Peyer's patch (tissue), 4 donors: ENCODE measurements around the gene GPLD1.

Experiments
- POLR2A ChIP-seq, 2 donors: fragments of 450-650 bp; IDR thresholded peaks; one replicate each; pipeline ENCODE4 v1.5.1; 2017; ENCODE audit warnings: antibody characterized with exemption in 2 of 2, mild to moderate bottlenecking in 2 of 2, moderate library complexity in 2 of 2
- TF ChIP-seq, protein P1 (sequence below), 6 experiments: fragments of 450-650 bp in 4 of 6; fragments of 200-600 bp in 2 of 6; sonication (generic) in 1 of 6; IDR thresholded peaks; one replicate each; pipeline ENCODE4 v1.5.1; 2017 to 2019; ENCODE audit warnings: antibody characterized with exemption in 6 of 6, mild to moderate bottlenecking in 3 of 6, moderate library complexity in 1 of 6

DNA sequence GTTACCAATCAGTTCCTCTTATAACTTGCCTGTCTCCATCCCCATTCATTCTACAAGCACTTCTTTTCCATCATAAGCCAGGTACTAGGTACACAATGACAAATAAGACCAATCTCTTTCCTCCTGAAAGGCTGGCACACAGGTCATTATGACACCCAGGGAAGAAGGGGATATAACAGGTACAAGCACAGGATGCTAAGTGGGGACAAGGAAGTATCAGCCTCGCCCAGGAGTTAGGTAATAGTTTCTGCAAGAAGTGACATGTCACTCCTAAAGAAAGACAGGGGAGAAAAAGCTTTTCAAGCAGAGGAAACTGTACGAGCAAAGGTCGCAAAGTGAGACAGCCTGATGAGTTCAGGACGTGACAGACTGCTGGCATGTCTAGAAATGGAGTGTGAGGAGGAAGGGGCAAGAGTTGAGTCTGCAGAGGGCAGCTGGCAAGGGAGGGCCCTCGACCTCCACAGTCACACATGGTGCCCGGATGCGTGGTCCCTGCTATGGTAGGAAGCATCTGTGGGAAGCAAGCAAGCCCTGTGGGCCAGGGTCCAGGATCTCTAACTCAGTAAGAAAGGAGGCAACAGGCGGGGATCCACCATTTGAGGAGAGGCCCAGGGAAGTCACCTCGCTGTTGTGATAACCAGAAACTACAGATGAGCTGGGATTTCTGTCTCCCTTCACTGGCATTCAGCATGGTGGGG, 40.4 kb downstream of the GPLD1 start:
- TF ChIP-seq, protein P1, sequence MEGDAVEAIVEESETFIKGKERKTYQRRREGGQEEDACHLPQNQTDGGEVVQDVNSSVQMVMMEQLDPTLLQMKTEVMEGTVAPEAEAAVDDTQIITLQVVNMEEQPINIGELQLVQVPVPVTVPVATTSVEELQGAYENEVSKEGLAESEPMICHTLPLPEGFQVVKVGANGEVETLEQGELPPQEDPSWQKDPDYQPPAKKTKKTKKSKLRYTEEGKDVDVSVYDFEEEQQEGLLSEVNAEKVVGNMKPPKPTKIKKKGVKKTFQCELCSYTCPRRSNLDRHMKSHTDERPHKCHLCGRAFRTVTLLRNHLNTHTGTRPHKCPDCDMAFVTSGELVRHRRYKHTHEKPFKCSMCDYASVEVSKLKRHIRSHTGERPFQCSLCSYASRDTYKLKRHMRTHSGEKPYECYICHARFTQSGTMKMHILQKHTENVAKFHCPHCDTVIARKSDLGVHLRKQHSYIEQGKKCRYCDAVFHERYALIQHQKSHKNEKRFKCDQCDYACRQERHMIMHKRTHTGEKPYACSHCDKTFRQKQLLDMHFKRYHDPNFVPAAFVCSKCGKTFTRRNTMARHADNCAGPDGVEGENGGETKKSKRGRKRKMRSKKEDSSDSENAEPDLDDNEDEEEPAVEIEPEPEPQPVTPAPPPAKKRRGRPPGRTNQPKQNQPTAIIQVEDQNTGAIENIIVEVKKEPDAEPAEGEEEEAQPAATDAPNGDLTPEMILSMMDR (IDR thresholded peaks at IDR 0.05): no peak
- TF ChIP-seq POLR2A (IDR thresholded peaks at IDR 0.05): no peak
